ENCODE measurements around the gene DGKA.

The DGKA gene

DNA sequence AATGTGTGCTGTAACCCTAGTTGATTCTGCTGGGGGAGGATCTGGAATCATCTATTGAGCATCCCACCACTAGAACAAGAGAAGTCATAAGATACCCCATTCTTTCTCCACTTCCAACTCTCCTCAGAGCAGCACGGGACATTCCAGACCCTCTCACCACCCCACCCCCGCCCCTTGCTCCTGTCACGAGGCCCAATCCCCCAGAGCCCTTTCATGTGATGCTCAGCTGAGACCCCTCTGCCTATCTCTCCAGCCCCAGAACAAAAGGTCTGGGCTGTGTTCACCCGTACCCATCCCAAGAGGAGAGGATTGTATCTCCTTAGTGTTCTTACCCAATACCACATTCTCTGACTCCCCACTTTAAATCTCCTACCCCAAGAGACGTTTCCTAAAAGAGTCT lies 34.3 kb downstream of the DGKA start:
- CTCF ChIA-PET: no interaction called here
- TF ChIP-seq ZNF394 (tag by site-specific recombination; IDR thresholded peaks at IDR 0.05; ENCODE audit: borderline replicate concordance): no peak
- TF ChIP-seq ZNF48 (tag by site-specific recombination; IDR thresholded peaks at IDR 0.05): no peak
- TF ChIP-seq GLIS1 (tag by site-specific recombination; IDR thresholded peaks at IDR 0.05): no peak
- no peak for TF ChIP-seq ZNF549 (tag by site-specific recombination; IDR thresholded peaks at IDR 0.05)
- no peak for TF ChIP-seq ZNF658 (tag by site-specific recombination; IDR thresholded peaks at IDR 0.05)
- no peak for TF ChIP-seq KLF16 (tag by site-specific recombination; IDR thresholded peaks at IDR 0.05)
- no peak for TF ChIP-seq ZNF843 (tag by site-specific recombination; IDR thresholded peaks at IDR 0.05)
- no peak for TF ChIP-seq OVOL3 (tag by site-specific recombination; IDR thresholded peaks at IDR 0.05)
- TF ChIP-seq, protein P1, sequence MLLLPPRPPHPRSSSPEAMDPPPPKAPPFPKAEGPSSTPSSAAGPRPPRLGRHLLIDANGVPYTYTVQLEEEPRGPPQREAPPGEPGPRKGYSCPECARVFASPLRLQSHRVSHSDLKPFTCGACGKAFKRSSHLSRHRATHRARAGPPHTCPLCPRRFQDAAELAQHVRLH (tag by site-specific recombination; IDR thresholded peaks at IDR 0.05): no peak
- TF ChIP-seq ZIC2 (tag by site-specific recombination; IDR thresholded peaks at IDR 0.05): no peak
- TF ChIP-seq, protein P2, sequence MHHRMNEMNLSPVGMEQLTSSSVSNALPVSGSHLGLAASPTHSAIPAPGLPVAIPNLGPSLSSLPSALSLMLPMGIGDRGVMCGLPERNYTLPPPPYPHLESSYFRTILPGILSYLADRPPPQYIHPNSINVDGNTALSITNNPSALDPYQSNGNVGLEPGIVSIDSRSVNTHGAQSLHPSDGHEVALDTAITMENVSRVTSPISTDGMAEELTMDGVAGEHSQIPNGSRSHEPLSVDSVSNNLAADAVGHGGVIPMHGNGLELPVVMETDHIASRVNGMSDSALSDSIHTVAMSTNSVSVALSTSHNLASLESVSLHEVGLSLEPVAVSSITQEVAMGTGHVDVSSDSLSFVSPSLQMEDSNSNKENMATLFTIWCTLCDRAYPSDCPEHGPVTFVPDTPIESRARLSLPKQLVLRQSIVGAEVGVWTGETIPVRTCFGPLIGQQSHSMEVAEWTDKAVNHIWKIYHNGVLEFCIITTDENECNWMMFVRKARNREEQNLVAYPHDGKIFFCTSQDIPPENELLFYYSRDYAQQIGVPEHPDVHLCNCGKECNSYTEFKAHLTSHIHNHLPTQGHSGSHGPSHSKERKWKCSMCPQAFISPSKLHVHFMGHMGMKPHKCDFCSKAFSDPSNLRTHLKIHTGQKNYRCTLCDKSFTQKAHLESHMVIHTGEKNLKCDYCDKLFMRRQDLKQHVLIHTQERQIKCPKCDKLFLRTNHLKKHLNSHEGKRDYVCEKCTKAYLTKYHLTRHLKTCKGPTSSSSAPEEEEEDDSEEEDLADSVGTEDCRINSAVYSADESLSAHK (tag by site-specific recombination; IDR thresholded peaks at IDR 0.05): no peak
- no peak for TF ChIP-seq ZBTB1 (tag by site-specific recombination; IDR thresholded peaks at IDR 0.05)
- POLR2A ChIA-PET: interaction anchor here (0.7 kb wide), 1 partner anchor 141 kb away, joined by 4 read pairs; no protein-coding TSS in a partner anchor
- Histone ChIP-seq H3K4me1 (ENCODE audit: control insufficient read depth, insufficient read depth, low read length) (peaks cover 5% of the 10 kb centered on the region), H3K36me3 (ENCODE audit: control insufficient read depth in 2 of 2, insufficient read depth in 1 of 2, low read length in 2 of 2) (peaks cover 10 to 25% of the 10 kb centered on the region in 2 experiments), H3K9me3 (ENCODE audit: control insufficient read depth, insufficient read depth, low read depth, low read length) (no peaks in the 10 kb centered on the region), H3K27ac (ENCODE audit: extremely low read depth, low read depth, low read length) (no peak overlapping the region), H3K4me3 (ENCODE audit: low read depth, low read length) (no peak overlapping the region)

DNA sequence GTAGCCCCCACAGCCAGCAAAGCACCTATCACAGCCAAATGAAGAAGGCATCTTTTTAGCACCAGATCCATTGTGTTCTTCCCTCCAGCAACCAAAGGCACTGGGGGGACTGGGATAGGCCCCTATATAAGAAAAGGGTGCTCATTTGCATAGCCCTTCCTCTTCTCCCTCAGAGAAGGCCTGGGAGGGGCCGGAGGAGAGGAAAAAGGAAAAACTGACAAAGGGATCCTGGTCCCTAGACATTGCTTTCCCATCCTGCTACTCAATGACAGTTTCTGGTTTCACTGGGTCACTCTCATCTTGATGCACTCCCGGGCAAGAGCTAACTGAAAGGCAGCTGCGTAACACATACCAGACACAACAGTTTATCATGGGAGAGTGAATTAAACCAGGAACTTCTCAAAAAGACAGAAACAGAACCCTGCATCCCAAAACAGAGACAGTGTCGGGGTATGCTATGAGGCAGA lies 35.0 kb downstream of the DGKA start, which contains the start of gene PMEL:
TSS of gene PMEL (minus strand) at position 102 of the 467 bp plus-strand sequence. CDS start at position 71, 31 bp downstream.
- H3K4me3 ChIP-seq (ENCODE audit: low read depth, low read length): peak within 1 kb of the TSS; percentile 89
- ChIA-PET POLR2A (interaction anchor here (0.6 kb wide), 1 partner anchor 137 kb away, joined by 4 read pairs; the partner anchor contains the start of gene DNAJC14), CTCF (no interaction called here)
- H3K4me1 ChIP-seq (ENCODE audit: control insufficient read depth, insufficient read depth, low read length): peaks cover 5% of the 10 kb centered on the region
- no peaks in the 10 kb centered on the region for H3K9me3 ChIP-seq (ENCODE audit: control insufficient read depth, insufficient read depth, low read depth, low read length)
- H3K36me3 ChIP-seq (ENCODE audit: control insufficient read depth in 2 of 2, insufficient read depth in 1 of 2, low read length in 2 of 2): peaks cover 10 to 33% of the 10 kb centered on the region in 2 experiments
- TF ChIP-seq ZNF558 (tag by site-specific recombination; IDR thresholded peaks at IDR 0.05) (no peak), PRDM1 (tag by site-specific recombination; IDR thresholded peaks at IDR 0.05) (peak; percentile 77), ZNF768 (tag by site-specific recombination; IDR thresholded peaks at IDR 0.05) (no peak), ZBTB7A (tag by site-specific recombination; IDR thresholded peaks at IDR 0.05; ENCODE audit: low read depth) (no peak), ZBTB48 (tag by site-specific recombination; IDR thresholded peaks at IDR 0.05) (peak; percentile 88), ZNF600 (tag by site-specific recombination; IDR thresholded peaks at IDR 0.05) (peak; percentile 36; the same call in 1 of the 2 replicates), ZBTB17 (tag by site-specific recombination; IDR thresholded peaks at IDR 0.05) (peak; percentile 44; the same call in 1 of the 2 replicates), ZNF324 (tag by site-specific recombination; IDR thresholded peaks at IDR 0.05) (no peak), ZNF660 (tag by site-specific recombination; IDR thresholded peaks at IDR 0.05) (peak; percentile 57; the same call in 1 of the 2 replicates)
- TF ChIP-seq, protein P3, sequence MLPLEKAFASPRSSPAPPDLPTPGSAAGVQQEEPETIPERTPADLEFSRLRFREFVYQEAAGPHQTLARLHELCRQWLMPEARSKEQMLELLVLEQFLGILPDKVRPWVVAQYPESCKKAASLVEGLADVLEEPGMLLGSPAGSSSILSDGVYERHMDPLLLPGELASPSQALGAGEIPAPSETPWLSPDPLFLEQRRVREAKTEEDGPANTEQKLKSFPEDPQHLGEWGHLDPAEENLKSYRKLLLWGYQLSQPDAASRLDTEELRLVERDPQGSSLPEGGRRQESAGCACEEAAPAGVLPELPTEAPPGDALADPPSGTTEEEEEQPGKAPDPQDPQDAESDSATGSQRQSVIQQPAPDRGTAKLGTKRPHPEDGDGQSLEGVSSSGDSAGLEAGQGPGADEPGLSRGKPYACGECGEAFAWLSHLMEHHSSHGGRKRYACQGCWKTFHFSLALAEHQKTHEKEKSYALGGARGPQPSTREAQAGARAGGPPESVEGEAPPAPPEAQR (tag by site-specific recombination; IDR thresholded peaks at IDR 0.05): no peak
- TF ChIP-seq, protein P2 (tag by site-specific recombination; IDR thresholded peaks at IDR 0.05): peak; percentile 79; the same call in 1 of the 2 replicates
- TF ChIP-seq, protein P4, sequence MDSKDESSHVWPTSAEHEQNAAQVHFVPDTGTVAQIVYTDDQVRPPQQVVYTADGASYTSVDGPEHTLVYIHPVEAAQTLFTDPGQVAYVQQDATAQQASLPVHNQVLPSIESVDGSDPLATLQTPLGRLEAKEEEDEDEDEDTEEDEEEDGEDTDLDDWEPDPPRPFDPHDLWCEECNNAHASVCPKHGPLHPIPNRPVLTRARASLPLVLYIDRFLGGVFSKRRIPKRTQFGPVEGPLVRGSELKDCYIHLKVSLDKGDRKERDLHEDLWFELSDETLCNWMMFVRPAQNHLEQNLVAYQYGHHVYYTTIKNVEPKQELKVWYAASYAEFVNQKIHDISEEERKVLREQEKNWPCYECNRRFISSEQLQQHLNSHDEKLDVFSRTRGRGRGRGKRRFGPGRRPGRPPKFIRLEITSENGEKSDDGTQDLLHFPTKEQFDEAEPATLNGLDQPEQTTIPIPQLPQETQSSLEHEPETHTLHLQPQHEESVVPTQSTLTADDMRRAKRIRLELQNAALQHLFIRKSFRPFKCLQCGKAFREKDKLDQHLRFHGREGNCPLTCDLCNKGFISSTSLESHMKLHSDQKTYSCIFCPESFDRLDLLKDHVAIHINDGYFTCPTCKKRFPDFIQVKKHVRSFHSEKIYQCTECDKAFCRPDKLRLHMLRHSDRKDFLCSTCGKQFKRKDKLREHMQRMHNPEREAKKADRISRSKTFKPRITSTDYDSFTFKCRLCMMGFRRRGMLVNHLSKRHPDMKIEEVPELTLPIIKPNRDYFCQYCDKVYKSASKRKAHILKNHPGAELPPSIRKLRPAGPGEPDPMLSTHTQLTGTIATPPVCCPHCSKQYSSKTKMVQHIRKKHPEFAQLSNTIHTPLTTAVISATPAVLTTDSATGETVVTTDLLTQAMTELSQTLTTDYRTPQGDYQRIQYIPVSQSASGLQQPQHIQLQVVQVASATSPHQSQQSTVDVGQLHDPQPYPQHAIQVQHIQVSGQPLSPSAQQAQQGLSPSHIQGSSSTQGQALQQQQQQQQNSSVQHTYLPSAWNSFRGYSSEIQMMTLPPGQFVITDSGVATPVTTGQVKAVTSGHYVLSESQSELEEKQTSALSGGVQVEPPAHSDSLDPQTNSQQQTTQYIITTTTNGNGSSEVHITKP (tag by site-specific recombination; IDR thresholded peaks at IDR 0.05): 0 out of 2 replicates have a peak, but pooled peaks have one; percentile 2
- TF ChIP-seq, protein P5, sequence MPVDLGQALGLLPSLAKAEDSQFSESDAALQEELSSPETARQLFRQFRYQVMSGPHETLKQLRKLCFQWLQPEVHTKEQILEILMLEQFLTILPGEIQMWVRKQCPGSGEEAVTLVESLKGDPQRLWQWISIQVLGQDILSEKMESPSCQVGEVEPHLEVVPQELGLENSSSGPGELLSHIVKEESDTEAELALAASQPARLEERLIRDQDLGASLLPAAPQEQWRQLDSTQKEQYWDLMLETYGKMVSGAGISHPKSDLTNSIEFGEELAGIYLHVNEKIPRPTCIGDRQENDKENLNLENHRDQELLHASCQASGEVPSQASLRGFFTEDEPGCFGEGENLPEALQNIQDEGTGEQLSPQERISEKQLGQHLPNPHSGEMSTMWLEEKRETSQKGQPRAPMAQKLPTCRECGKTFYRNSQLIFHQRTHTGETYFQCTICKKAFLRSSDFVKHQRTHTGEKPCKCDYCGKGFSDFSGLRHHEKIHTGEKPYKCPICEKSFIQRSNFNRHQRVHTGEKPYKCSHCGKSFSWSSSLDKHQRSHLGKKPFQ (tag by site-specific recombination; IDR thresholded peaks at IDR 0.05): peak; percentile 46
- H3K27ac ChIP-seq (ENCODE audit: extremely low read depth, low read depth, low read length): peak within 1 kb of the TSS; percentile 83
